Stimulated activated CD8-positive, alpha-beta memory T cell treated with anti-CD3 and anti-CD28 coated beads, Interleukin-15, amount 100 ng/mL, for 48 hours (primary cell): ENCODE results near the gene DPP6.
"Not testable (repeated sequence)": the region's sequence is repeated elsewhere in the genome, so short reads cannot be mapped to it uniquely, and the experiment has no call there.

ENCODE experiments used
- DNase-seq, 2 donors: peaks; one replicate each; pipeline ENCODE4 v3.0.0-alpha.2; 2020; ENCODE audit warnings: low read depth in 2 of 2

The DPP6 gene

DNA sequence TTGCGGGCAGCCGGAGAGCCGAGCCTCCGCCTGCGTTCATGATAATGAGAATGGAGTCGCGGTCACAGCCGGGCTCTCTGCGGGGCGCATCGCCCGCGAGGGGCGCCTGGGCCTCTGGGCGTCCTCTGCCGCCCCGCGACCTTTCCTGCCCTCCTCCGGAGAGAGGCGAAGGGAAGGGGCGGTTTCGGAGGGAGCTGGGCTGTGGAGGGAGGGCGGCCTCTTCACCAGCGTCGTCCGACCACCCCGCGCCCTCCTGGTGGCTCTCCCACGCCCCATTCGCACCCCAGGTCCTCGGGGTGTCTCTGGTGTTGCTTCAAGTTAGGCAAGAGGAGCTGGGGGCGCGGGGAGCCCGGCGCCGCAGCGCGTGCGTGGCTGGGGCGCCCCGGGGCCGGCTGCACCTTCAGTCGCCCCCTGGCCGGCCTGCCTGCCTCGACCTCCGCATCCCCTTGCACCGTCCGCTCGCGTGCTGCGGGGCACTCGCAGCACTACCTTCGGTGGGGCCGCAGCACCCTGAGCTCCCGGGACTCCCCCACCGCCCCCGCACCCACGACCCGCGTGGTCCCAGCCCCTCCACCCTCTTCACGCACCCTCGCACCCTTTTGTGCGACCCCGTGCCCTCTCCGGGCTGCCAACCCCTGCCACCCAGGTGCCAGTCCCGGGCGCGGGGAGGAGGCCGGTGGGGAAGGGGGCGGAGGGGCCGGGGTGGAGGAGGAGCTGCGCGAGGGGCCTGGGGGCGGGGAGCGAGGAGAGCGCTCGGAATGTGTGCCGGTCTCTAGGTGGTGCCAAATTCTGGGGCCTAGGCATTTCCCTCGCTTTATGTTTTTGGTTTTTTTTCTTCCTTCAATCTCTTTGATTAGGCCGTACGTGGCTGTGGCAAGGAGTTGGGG is at the start of gene DPP6:
DPP6 (plus strand) TSS at position 756 of the 887 bp plus-strand sequence.
- not testable (repeated sequence) for DNase-seq

DNA sequence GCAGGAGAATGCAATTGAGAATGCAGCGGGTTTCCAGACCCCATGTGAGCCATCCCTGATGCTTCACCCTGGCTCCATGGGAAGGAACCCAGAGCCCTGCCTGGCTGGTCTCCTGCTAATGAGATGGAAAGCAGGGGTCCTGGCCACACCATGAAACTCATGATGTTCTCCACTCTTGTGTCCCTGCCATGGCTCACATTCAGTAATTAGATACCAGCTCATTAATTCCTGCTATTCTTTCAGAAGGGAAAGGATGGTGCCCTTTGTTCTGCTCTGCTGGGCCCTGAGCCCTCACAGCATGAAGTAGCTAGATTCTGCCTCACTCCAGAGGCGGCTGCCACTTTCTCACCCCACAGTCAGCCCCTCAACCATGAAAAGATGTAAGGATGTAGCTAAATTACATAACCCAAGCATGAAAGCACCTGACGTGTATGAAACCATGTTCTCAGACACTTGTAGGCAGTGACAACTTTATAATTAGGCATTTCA is 42.7 kb upstream of the DPP6 start:
- not testable (repeated sequence) for DNase-seq

DNA sequence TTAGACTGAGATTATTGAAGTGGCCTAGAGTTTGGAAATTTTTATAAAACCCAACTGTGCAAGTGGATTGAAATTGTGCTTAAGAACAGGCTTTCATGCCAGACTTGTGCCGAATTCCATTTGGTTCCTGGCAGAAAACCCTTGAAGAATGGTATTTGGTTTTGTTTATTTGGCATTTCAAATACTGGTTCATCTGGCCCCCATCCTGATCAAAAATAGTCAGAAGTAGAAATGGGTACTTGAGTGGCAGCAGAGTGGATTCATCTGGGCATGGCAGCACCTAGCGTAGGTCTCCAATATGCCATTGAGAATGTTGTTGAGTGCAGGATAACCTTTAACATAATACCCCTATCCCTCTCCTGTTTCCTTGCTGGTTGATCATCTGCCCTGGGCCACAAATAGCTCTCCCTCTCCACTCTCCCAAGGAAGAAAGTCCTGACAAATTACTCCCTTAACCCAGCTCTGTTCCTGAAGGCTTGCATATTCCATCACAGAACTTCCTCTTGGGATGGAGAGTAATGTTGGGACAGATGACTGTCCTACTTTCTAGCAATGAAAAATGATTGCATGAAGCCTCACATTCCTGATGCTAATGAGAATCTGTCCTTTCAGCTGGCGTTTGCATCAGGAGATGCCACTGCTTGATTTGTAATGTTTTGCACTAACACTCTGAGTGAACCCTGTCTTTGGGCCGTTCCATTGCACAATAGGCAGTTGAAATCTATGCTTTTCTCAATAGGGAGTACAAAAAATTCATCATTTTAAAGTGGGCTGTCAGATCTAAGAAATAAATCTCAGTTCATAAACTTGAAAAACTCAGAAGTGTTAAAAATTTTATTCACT is 41.3 kb upstream of the DPP6 start:
- DNase-seq, result not testable (repeated sequence)

DNA sequence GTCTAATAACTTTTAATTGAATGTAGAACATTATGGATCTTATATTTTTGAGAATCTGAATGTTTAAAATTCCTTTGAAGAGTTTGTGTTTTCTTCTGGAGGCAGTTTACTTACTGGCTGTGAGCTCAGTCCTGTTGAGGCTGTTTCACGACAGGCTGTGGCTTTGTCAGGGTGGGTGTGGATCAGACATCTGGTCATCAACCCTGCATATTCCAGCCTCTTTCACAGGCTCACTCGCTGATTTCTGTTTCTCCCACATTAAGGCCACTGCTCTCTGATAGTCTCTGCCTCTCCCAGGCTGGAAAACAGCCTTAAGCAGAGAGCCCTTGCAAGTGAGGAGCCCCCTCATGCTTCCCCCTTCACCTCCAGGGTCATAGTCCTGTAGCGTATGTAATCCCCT is 39.4 kb upstream of the DPP6 start:
- DNase-seq, result not testable (repeated sequence)

DNA sequence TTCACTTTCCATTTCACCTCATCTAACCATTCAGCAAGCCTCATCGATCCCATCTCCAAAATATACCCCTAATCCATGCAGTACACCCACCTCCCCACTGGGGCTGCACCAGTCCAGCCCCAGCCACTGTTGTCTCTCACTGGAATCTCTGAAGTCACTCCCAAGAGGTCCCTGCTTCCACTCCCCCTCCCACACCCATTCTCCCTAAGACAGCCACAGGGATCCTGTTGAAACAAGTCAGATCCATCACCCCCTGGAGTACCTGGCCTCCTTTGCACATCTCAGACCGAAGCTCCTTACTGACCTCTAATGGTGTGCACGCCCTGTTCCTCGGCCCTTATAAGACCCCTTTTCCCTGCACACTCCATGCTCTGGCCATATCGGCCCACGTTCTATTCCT is 36.6 kb upstream of the DPP6 start:
- DNase-seq, result not testable (repeated sequence)

DNA sequence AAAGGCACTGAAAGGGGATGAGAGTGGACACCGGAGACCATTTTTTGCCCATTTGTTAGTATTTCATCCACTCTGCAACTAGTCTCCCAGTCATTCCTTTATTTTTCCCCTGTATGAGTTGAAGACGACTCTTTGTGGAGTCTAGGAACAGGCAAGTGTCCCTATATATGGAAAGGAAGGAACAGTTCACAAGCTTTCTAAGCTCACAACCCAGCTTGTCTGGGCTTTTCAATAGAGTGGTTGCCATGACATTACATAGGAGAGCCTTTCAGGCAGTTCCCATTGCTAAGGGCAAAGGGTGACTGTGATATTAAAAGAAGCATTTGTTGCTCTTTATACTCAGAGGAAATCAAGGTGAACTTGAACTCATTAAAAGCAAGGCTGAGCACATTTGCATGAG is 33.8 kb upstream of the DPP6 start:
- not testable (repeated sequence) for DNase-seq

DNA sequence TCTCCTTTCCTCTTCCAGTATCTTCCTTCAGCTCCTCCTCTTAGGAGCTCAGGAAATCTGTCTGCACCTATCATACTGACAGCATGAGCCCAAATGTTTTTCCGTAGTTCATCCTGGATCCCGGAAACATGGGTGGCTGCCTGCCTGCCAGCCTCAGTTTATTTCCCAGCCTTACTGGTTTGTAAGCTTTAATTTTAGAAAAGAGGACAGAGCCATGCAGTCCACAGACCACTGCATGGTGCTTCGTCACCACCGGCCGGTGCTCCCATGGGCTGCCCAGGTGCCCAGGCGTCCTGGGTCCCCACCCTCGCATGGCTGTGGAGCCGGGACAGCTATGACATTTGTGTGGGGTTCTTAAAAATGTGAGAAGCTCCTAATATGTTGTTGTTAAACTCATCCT is 24.4 kb upstream of the DPP6 start:
- DNase-seq, result not testable (repeated sequence)

DNA sequence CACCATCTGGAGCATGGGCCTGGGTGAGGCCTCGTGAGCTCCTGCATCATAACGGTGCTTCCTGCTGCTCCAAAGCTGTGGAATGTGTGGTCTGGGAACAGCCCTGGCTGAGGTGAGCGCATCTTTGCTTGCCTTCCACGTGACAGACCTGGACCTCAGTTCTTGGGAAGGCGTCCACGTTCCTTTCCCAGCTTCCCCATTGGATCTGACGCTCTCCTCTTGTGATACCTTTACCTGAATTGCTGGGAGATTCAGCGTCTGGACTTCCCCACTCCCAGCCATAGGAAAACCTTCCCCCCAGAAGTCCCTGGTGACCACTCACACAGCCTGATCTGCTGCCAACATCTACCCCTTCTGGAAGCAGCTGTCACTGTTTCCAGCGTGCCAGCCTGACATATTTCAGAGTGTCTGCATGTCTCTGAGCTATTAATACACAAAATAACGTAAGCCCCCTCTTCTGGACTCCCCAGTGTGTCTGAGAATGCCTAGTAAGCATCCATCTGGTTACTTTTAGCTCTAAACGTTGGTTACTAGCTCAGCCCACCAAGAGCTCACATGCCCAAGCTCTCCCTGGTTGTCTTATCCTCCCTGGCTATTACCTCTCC is 21.6 kb upstream of the DPP6 start:
- not testable (repeated sequence) for DNase-seq

DNA sequence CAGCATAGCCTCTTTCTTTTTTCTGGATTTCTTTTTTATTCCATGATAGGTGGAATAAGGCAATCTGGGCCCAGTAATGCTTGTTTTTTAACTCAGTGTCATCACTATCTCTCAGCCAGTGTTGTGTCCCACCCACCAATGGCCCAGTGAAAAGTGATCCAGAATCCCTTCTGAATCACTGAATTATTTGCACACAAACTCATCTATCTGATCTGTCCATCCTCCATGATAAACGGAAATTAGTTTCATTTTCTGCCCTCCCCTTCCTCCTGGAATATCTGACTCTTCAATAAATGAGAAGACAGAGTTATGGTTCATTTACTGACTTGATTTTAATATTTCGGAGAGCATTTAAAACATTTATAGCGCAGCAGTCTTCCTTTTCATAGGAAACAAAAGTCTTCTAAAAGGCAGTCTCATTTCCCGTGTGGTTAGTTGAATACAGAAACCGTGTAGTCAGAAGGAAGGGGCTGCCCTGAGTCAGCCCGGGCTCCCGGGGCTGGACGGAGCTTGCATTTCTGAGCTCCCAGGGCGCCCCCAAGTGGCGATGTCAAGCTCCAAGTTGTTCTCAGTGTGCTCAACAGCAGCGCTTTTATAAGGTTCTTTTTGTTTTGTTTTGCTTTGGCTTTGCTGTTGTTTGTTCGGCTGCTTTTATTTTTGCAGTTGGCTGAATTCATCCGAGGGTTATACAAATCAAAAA is 12.6 kb upstream of the DPP6 start:
- peak in 1 of 2 donors; percentile 15 for DNase-seq

DNA sequence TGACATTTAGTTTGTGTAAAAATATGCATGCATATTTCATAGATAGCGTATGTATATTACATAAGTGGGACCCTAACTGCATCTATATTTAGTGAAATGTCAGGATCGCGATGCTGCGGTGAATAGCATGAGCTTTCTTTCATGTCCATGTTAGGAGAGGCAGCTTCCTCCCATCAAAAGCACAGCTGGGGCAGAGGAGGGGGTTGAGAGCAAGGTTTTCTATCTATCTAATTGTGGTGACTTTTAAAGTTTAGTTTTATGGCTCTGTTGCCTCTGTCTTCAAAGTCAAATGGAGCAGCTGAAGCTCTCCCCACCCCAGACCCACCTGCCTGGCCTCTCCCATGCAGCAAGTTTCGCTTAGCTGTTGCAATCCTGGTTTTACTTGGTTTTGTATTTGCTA is 1.8 kb upstream of the DPP6 start:
- not testable (repeated sequence) for DNase-seq

DNA sequence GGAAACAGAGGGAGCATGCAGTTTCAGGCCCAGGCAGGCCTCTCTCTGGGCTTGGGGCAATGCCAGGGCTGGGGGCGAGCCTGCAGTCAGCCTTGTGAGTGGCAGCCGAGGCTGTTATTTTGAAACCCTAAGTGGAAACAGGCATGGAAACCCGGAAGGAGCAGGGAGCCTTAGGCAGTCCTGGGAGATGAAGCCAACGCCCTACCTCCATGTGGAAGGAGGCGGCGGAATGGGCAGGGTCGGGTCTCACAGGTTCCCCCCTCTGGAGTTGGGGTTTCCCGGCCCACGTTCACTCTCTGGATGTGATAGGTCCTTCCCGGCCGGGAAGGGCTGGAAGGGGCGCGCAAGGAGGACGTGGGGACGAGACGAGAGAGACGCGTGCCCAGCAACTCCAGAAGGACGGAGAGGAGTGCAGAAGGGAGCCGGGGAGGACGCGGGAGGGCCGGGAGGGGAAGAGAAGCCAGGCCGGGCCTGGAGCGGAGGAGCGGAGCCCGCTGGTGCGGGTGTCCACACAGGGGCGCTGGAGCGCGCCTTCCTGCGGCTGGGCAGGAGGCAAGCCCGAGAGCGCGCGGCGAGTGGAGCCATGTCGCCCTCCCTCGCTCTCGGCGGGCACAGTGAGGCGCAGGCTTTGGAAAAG is 1.1 kb upstream of the DPP6 start:
- DNase-seq, result not testable (repeated sequence)

DNA sequence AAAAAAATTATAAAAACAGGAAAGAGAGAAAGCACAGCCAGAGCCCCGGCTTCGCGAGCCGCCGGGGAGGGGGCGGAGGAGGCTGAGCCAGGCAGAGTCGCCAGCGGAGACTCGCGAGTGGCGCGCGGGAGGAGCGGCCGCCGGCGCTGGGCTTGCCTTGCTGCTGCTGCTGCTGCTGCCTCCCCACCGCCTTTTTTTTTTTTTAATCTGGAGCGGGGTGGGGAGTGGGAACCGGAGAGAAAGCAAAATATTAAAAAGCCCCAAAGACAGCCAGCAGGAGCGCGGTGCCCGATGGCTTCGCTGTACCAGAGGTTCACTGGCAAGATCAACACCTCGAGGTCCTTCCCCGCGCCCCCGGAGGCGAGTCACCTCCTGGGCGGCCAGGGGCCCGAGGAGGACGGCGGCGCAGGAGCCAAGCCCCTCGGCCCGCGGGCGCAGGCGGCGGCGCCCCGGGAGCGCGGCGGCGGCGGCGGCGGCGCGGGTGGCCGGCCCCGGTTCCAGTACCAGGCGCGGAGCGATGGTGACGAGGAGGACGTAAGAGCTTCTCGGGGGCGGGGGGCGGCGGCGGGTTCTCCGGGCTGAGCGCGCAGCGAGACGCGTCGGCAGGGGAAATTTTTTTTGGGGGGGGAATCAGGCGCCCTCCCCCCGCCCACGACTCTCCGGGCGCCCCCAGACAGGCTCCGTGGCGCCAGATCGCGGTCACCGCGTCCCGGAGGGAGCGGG is 493 bp downstream of the DPP6 start:
- DNase-seq, result not testable (repeated sequence)

DNA sequence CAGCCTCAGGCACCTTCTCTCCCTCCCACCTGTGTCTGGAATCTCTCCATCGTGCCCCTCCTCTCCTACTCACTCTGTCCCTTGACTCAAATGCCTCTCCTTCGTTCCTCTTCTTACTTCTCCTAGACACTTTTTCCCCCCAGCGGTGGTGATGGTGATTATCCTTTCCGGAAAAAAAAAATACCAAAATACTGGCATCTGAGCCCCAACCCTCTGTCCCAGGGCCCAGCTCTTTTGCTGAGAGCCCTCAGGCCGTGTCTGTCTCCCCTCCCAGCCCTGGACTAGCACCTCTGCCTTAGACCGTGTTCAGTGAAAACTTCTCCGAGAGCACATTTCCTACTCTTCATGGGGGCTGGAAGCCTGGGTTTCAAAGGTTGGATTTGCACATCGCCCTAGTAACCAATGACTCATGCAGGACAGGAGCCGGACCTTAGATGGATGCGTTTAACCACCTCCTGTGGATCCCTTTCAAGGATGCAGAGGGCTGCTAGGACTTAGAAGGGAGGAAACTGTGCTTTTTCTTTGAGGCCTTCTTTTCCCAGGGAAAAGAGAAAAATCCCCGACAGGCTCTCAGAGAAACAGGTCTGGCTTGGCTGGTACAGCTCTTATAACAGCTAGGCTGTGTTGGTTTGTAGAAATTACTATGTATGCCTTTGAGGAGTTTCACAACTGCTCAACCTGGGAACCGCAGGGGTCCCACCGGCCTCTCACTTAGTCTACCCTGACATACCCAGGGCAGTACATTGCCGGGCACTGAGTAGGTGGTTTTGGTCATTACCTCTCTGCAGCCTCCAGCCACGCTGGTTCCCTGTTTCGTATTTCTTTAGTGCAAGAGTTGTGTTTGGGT is 1.5 kb downstream of the DPP6 start:
- not testable (repeated sequence) for DNase-seq

DNA sequence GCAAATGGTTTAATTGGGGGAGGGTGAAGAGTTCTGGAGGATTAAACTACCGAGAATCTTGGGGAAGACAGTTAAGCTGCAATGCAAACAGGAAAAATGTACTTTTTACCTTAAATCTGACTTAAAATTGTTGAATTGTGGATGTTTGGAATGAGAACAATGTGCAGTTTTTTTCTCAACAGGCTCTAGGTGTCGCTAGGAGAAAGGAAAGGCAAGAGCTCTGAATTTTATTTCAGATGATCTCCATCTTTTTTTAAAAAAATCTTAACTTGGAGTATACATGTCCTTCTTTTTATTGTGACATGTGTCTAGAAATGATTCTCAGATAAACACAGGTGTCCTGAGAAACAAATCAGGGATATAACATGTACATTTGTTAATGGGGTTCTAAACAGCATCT is 2.5 kb downstream of the DPP6 start:
- DNase-seq, result not testable (repeated sequence)

DNA sequence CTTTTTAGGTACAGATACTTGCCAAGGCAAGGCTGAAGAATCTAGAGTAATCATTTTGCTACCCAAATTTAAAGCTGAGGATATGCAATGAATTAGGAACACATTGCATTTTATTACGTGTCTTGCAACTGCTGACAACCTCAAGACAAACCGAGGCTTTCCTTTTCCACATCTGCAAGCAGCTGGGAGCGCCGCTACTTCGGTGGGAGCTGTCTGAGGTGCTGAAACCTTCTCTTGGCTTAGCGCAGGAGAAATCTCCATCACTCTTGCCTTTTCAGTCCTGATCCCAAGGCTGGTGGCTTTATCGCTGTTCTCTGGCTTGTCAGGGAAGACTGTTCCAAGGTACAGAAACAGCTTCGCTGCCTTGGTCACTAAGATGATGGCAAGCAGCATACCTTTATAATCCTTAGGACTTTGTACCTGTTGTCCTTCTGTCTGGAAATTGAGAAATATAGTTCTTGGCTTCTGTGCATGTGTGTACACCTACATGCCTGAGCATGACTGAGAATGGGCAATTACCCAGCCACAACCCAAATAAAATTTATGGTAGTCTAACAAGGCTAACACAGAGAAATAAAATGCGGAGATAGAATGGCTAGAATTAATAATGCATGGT is 3.4 kb downstream of the DPP6 start:
- not testable (repeated sequence) for DNase-seq

DNA sequence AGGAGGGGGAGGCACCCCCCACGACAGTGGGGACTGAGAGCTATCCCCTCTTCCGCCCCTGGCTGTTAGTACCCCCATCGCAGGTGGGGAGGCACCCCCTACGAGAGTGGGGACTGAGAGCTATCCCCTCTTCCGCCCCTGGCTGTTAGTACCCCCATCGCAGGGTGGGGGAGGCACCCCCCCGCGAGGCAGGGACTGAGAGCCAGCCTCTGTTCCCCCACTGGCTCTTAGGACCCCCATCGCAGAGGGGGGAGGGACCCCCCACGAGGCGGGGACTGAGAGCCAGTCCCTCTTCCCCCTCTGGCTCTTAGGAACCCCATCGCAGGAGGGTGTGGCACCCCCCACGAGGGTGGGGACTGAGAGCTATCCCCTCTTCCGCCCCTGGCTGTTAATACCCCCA is 6.6 kb downstream of the DPP6 start:
- DNase-seq, result not testable (repeated sequence)

DNA sequence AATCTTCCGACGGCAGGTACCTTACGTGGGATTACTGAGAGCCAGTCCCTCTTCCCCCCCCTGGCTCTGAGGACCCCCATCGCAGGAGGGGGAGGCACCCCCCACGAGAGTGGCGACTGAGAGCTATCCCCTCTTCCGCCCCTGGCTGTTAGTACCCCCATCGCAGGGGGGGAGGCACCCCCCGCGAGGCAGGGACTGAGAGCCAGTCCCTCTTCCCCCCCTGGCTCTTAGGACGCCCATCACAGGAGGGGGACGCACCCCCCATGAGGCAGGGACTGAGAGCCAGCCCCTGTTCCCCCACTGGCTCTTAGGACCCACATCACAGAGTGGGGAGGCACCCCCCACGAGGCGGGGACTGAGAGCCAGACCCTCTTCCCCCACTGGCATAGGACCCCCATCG is 8.4 kb downstream of the DPP6 start:
- DNase-seq, result not testable (repeated sequence)

DNA sequence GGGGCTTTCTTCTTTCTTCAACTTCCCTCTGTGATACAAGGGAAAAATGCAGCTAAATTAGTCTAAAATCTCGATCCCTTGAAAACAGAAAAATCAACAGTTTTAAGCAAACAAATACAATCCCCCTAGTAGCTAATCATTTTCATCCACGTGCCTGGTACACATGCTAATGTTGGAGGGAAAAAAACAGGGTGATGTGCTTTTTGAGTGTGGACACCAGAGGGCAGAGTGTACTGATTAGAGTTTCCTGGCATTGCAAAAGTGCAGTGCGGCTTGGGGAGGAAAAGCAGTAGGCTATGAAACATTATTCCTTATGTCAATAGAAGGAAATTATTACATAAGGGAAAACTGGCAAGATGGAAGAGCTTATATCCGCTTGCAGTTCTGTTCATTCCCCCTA is 19.6 kb downstream of the DPP6 start:
- DNase-seq, result not testable (repeated sequence)
